ENCODE data around the gene ADORA1. TPM values are rescaled to one million over a fixed set of nuclear protein-coding genes. Genes with fewer than 3 reads are reported as not detected.

ADORA1 gene
- total RNA-seq, 3 donors from 2014 or later (not counting 1 experiment from before 2014, with no cell fraction given), result not detected

DNA sequence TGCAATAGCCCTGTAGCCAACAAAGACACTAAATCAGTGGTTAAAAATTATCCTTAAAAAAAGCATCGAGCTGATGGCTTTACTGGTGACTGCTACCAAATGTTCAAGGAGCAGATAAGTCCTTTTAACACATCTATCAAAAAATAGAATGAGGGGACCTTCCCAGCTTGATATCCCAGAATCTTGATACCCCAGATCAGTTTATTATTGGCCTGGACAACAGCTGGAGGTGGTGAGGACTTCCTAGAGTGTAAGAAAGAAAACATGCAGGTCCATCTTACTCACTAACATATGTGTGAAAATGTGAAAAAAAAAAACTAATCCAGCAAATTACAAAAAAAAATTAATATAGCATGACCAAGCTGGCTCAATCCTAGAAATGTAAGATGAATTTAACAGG lies 80.7 kb downstream of the ADORA1 start:
- no peaks in the 10 kb centered on the region for H3K4me1 Mint-ChIP-seq
- intact Hi-C loops (cut with micrococcal nuclease), result no loop called here
- Histone ChIP-seq H3K9me3 (ENCODE audit: control insufficient read depth, insufficient read depth, low read length) (no peaks in the 10 kb centered on the region), H3K4me1 (ENCODE audit: control insufficient read depth, insufficient read depth, low read length) (no peaks in the 10 kb centered on the region), H3K27me3 (ENCODE audit: control insufficient read depth, insufficient read depth, low read length) (no peaks in the 10 kb centered on the region), H3K27ac (ENCODE audit: low read length) (no peak overlapping the region), H3K4me3 (ENCODE audit: low read length) (no peak overlapping the region), H3K36me3 (ENCODE audit: control insufficient read depth, insufficient read depth, low read length) (no peaks in the 10 kb centered on the region)
- no peak for DNase-seq
- TF ChIP-seq, protein P1, sequence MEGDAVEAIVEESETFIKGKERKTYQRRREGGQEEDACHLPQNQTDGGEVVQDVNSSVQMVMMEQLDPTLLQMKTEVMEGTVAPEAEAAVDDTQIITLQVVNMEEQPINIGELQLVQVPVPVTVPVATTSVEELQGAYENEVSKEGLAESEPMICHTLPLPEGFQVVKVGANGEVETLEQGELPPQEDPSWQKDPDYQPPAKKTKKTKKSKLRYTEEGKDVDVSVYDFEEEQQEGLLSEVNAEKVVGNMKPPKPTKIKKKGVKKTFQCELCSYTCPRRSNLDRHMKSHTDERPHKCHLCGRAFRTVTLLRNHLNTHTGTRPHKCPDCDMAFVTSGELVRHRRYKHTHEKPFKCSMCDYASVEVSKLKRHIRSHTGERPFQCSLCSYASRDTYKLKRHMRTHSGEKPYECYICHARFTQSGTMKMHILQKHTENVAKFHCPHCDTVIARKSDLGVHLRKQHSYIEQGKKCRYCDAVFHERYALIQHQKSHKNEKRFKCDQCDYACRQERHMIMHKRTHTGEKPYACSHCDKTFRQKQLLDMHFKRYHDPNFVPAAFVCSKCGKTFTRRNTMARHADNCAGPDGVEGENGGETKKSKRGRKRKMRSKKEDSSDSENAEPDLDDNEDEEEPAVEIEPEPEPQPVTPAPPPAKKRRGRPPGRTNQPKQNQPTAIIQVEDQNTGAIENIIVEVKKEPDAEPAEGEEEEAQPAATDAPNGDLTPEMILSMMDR (IDR thresholded peaks at IDR 0.05), result no peak
- no peak overlapping the region for H3K27ac Mint-ChIP-seq
- H3K27me3 Mint-ChIP-seq (ENCODE audit: low read depth in 2 of 2), result peaks cover 14 to 21% of the 10 kb centered on the region in 2 donors
- H3K36me3 Mint-ChIP-seq, result no peaks in the 10 kb centered on the region
- H3K9me3 Mint-ChIP-seq, result no peaks in the 10 kb centered on the region
- H3K4me3 Mint-ChIP-seq, result no peak overlapping the region
- 88% methylated on average over 1 of the region's 1 CpG for WGBS (ENCODE audit: insufficient coverage)
- ATAC-seq, result no peak

DNA sequence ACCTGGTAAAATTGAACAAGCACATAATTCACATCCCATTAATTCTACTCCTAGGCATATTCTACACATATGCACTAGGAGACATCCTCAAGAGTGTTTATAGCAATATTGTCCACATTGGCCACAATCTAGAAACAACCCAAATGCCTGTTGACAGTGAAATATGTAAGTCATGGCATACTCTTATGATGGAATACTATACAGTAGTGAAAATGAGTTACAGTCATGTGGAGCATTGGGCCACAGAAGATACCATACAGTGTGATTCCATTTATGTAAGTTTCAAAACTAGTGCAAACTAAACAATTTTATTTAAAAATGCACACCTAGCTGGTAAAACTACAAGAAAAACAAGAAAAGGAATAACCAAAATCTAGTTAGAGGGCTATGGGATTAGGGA lies 82.8 kb downstream of the ADORA1 start:
- Mint-ChIP-seq H3K36me3 (no peaks in the 10 kb centered on the region), H3K27ac (no peak overlapping the region), H3K27me3 (ENCODE audit: low read depth in 2 of 2) (peaks cover 11 to 23% of the 10 kb centered on the region in 2 donors), H3K4me1 (no peaks in the 10 kb centered on the region), H3K4me3 (no peak overlapping the region), H3K9me3 (no peaks in the 10 kb centered on the region)
- Histone ChIP-seq H3K9me3 (ENCODE audit: control insufficient read depth, insufficient read depth, low read length) (no peaks in the 10 kb centered on the region), H3K4me3 (ENCODE audit: low read length) (no peak overlapping the region), H3K36me3 (ENCODE audit: control insufficient read depth, insufficient read depth, low read length) (no peaks in the 10 kb centered on the region), H3K27me3 (ENCODE audit: control insufficient read depth, insufficient read depth, low read length) (no peaks in the 10 kb centered on the region), H3K4me1 (ENCODE audit: control insufficient read depth, insufficient read depth, low read length) (no peaks in the 10 kb centered on the region), H3K27ac (ENCODE audit: low read length) (no peak overlapping the region)
- DNase-seq (no peak), ATAC-seq (no peak)
- intact Hi-C loops (cut with micrococcal nuclease), result no loop called here
- TF ChIP-seq, protein P1 (IDR thresholded peaks at IDR 0.05), result no peak

DNA sequence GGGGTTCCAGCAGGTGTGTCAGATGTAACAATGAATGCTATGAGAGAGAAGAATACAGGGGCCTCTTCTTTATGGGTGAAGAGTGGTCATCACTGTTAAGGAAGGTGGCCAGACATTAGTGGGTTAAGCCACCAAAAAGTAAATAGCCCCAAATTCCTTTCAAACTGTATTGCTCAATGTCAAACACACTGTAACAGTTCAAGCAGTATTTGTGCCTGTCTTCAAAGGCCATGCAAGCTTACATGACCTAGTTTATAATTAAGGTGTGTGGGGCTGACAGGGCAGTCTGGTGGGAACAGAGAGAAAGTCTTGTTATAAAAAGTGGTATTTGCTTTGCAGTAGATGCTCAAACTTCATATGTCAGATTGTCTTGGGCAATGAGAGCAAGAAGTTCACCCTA lies 83.5 kb downstream of the ADORA1 start:
- H3K36me3 Mint-ChIP-seq, result no peaks in the 10 kb centered on the region
- H3K27ac Mint-ChIP-seq, result no peak overlapping the region
- peaks cover 0 to 3% of the 10 kb centered on the region in 2 donors for H3K4me1 Mint-ChIP-seq
- Histone ChIP-seq H3K4me3 (ENCODE audit: low read length) (no peak overlapping the region), H3K27ac (ENCODE audit: low read length) (no peak overlapping the region), H3K36me3 (ENCODE audit: control insufficient read depth, insufficient read depth, low read length) (no peaks in the 10 kb centered on the region), H3K4me1 (ENCODE audit: control insufficient read depth, insufficient read depth, low read length) (peaks cover 3% of the 10 kb centered on the region), H3K9me3 (ENCODE audit: control insufficient read depth, insufficient read depth, low read length) (no peaks in the 10 kb centered on the region), H3K27me3 (ENCODE audit: control insufficient read depth, insufficient read depth, low read length) (no peaks in the 10 kb centered on the region)
- no peaks in the 10 kb centered on the region for H3K9me3 Mint-ChIP-seq
- H3K27me3 Mint-ChIP-seq (ENCODE audit: low read depth in 2 of 2), result peaks cover 11 to 23% of the 10 kb centered on the region in 2 donors
- TF ChIP-seq, protein P1 (IDR thresholded peaks at IDR 0.05), result no peak
- no peak for ATAC-seq
- intact Hi-C loops (cut with micrococcal nuclease), result no loop called here
- no peak for DNase-seq
- H3K4me3 Mint-ChIP-seq, result no peak overlapping the region

DNA sequence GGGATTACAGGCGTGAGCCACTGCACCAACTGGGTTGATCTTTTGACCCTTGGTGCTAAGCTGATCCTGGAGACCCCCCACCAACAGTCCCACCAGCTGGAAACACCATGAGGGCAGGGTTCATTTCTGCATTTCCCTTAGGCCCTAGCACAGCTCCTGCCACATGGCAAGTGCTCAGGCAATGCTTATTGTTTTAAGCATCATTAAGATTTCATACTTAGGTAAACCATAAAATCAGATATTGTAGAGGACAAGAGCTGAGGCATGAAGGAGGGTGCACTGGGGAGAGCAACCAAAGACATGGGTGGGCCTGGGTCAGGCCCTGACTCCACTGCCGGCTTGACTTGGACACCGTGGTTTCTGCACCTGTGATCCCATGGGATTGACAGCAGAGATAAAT lies 84.3 kb downstream of the ADORA1 start:
- DNase-seq (no peak), ATAC-seq (no peak)
- Mint-ChIP-seq H3K27me3 (ENCODE audit: low read depth in 2 of 2) (peaks cover 16 to 31% of the 10 kb centered on the region in 2 donors), H3K4me3 (no peak overlapping the region), H3K27ac (no peak overlapping the region), H3K36me3 (no peaks in the 10 kb centered on the region), H3K4me1 (peaks cover 0 to 8% of the 10 kb centered on the region in 2 donors), H3K9me3 (no peaks in the 10 kb centered on the region)
- H3K27me3 ChIP-seq (ENCODE audit: control insufficient read depth, insufficient read depth, low read length), result no peaks in the 10 kb centered on the region
- H3K27ac ChIP-seq (ENCODE audit: low read length), result no peak overlapping the region
- no peak overlapping the region for H3K4me3 ChIP-seq (ENCODE audit: low read length)
- TF ChIP-seq, protein P1 (IDR thresholded peaks at IDR 0.05), result no peak
- WGBS (ENCODE audit: insufficient coverage), result 93% methylated on average over 3 of the region's 3 CpGs
- H3K4me1 ChIP-seq (ENCODE audit: control insufficient read depth, insufficient read depth, low read length), result peaks cover 8% of the 10 kb centered on the region
- no peaks in the 10 kb centered on the region for H3K9me3 ChIP-seq (ENCODE audit: control insufficient read depth, insufficient read depth, low read length)
- intact Hi-C loops (cut with micrococcal nuclease), result no loop called here
- H3K36me3 ChIP-seq (ENCODE audit: control insufficient read depth, insufficient read depth, low read length), result no peaks in the 10 kb centered on the region
